ENCODE data around the gene SELENOP. TPM values are rescaled to one million over a fixed set of nuclear protein-coding genes. Genes with fewer than 3 reads are reported as not detected.

SELENOP gene
- total and polyA plus RNA-seq, 2 of the 8 experiments (the other 6 are each of a cell fraction or from before 2014, with no cell fraction given): 5.5 to 19.4 TPM

GRCh38 chr5:42858687-42859086, 47.0 kb upstream of the SELENOP start (continued):
- TF ChIP-seq RAD21 (IDR thresholded peaks at IDR 0.05 in 1 of 2, conservative IDR thresholded peaks at IDR 0.05 in 1 of 2; ENCODE audit: low read depth in 2 of 2, low read length in 2 of 2) (no peak), E2F6 (IDR thresholded peaks at IDR 0.05) (no peak), BCL11A (IDR thresholded peaks at IDR 0.05; ENCODE audit: low read depth in 2 of 2, low read length in 2 of 2) (no peak), FOSL1 (IDR thresholded peaks at IDR 0.05; ENCODE audit: insufficient read depth, low read depth, low read length) (no peak), TAF7 (optimal IDR thresholded peaks at IDR 0.05; ENCODE audit: borderline replicate concordance, low read depth, low read length) (no peak)
